HG03520 (cell line): Measurements from ENCODE around the gene STARD13.

Source experiments
- ATAC-seq: cut with Tn5 transposase; IDR thresholded peaks from one replicate; pipeline ENCODE4 v1.9.1; 2021; ENCODE audit warnings: mild to moderate bottlenecking, moderate library complexity; ENCODE audit not compliant: unreplicated experiment

STARD13 gene

GRCh38 chr13:33125821-33126570 lies 159.6 kb downstream of the STARD13 start:
- no peak for ATAC-seq

- no peak for ATAC-seq
Observed at GRCh38 chr13:33123066-33123859, 162.3 kb downstream of the STARD13 start.

- no peak for ATAC-seq
Observed at GRCh38 chr13:33119856-33120543, 165.6 kb downstream of the STARD13 start.

- no peak for ATAC-seq
Observed at GRCh38 chr13:33119022-33119781, 166.4 kb downstream of the STARD13 start.

- ATAC-seq = no peak
Observed at GRCh38 chr13:33116321-33117010, 169.1 kb downstream of the STARD13 start.

GRCh38 chr13:33115274-33115673 lies 170.3 kb downstream of the STARD13 start:
- no peak for ATAC-seq

- no peak for ATAC-seq
Observed at GRCh38 chr13:33114146-33114545, 171.4 kb downstream of the STARD13 start.

GRCh38 chr13:33112766-33113165 lies 172.8 kb downstream of the STARD13 start:
- ATAC-seq = no peak

GRCh38 chr13:33111414-33112110 lies 174.0 kb downstream of the STARD13 start:
- no peak for ATAC-seq

- ATAC-seq = no peak
Observed at GRCh38 chr13:33110713-33111413, 174.7 kb downstream of the STARD13 start.

GRCh38 chr13:33110386-33110712 lies 175.2 kb downstream of the STARD13 start:
- ATAC-seq = no peak

GRCh38 chr13:33109801-33110200 lies 175.8 kb downstream of the STARD13 start:
- ATAC-seq = peak; percentile 44

- peak; percentile 26 for ATAC-seq
Observed at GRCh38 chr13:33109271-33109697, 176.3 kb downstream of the STARD13 start.

- ATAC-seq = no peak
Observed at GRCh38 chr13:33108620-33109019, 176.9 kb downstream of the STARD13 start.

- no peak for ATAC-seq
Observed at GRCh38 chr13:33107361-33107760, 178.2 kb downstream of the STARD13 start.

GRCh38 chr13:33106656-33107360 lies 178.7 kb downstream of the STARD13 start:
- ATAC-seq = no peak

GRCh38 chr13:33105387-33106005 lies 180.1 kb downstream of the STARD13 start:
- ATAC-seq = no peak

- ATAC-seq = no peak
Observed at GRCh38 chr13:33103457-33103856, 182.1 kb downstream of the STARD13 start.
